GM19452 (cell line): ENCODE measurements around the gene TRPV6.

Source experiments
- ATAC-seq: cut with Tn5 transposase; IDR thresholded peaks from one replicate; pipeline ENCODE4 v1.9.1; 2021; ENCODE audit not compliant: unreplicated experiment

Gene TRPV6

DNA sequence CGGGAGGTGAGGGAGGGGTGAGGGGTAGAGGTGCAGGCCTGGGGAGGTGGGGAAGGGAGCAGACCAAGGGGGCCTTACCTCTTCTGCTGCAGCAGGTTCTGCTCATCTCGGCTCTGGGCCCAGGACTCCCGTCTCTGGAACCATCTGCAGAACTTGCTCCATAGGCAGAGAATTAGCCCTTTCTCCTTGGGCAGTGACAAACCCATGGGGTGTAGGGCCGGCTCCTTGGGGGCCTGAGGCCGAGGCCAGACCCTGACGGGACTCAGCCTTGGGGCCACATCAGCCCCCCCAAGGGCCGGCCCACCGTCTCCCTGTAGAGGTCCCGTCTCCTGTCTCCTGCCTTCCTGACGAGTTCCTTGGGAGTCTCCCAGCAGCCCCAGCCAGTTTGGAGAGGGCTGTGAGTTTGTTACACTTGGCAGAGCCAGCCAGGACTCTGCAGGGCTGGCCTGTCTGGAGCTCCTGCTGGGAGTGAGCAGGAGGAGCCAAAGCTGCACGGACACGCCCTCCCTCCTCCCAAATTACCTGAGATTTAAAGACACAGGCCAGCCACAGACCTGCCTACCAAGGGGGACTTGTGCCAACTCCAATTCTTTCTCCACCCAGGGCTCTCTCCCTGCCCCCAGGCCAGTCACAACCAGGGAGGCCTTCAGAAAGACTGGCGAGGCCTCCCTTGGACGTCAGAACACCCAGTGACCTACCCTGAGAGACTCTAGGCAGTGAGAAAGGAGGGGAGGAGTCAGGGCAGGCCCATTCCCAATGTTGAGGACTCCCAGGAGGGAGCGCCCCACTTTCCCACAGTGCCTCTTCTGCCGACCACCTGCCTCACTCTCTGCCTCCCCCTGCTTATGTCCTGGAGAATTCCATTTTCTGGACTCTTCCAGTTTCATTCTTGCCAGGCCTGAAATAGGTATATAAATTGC lies at the start of gene TRPV6:
TRPV6 (minus strand) TSS at position 435 of the 920 bp plus-strand sequence.
- ATAC-seq = no peak

DNA sequence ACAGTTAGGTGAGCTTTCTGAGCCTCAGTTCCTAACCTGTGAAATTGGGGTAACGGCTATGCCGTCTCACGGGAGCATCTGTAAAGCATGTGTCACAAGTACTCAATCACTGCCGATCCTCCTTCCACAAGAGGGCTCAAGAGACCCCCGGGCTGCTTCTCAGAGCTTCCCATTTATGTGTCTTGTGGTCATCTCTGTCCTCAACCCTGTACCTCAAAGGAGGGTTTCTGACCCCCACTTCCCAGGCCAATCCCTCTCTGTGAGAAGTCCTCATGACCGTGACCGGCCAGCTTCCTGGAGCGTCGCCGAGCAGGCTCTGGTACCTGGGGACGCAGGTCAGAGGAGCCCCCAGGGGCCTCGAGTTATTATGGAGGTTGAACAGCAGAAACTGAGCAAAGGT lies 48.5 kb upstream of the TRPV6 start:
- ATAC-seq = no peak

DNA sequence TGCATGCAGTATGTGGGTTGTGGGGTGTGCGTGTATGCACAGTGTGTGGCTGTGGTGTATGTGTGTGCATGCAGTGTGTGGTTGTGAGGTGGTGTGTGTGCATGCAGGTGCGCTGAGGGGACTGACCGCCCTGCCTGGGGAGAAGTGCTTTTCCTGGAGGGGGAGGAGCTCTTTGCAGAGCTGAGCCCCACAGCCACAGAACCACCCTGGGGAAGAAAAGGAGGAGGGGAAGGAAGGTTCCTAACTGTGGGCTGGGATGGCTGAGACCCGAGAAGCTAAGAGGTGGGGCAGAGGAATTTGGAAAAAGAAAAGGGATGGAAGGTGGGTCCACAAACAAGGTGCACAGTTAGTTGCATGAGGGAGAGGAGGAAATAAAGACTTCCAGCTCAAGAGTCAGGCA lies 48.1 kb upstream of the TRPV6 start, which contains the start of gene TRPV5:
TRPV5 (minus strand) TSS at position 123 of the 400 bp plus-strand sequence. CDS start 287 bp downstream, outside the sequence.
- ATAC-seq = no peak

DNA sequence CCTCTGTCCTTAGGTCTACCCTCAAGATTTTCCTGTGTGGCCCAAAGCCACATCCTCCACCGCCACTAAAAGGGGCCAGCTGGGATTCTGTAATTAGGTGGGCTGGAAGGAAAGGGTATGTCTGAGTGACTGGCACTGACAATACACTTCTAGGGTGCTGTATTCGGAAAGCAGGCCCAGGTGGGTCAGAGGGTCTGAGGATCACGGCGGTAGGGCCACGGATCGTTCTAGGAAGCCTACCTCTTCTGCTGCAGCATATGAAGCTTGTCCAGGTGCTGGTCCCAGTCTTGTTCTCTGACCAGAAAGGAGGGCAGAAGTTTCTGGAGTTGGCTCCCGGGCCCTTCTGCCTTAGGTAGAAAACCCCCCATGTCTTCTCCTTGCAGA lies 47.5 kb upstream of the TRPV6 start:
- ATAC-seq = no peak

DNA sequence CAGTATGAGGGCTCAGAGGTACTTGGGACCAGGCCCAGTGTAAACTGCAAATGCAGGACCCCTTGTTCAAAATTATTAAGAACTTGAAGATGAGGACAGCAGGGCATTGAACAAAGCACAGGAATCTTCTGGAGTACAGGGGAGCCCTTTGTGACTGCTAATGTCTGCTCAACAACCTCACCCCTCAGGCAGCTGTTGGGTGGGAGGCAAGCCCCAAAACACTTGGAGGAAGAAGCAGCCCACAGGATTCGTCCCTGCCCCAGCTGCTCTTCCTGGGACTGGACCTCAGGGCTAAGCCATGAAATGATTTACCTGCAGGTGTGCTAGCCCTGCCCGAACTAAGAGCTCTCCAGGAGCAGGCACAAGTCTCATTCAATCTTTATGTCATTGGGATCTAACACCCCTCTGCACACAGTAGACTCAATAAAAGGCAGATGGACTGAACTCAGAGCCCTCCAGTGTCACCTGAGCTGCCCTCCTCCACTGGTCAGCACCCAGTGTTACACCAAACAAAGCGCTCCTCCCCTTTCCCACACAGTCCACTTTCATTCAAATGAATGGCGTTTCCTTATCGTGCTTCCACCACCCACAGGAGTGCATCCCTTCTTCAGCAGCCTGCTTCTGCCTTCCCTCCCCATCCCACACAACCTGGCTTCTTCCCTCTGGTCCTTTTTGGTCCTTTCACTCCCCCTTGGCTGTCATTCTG lies 47.0 kb upstream of the TRPV6 start:
- ATAC-seq = no peak

DNA sequence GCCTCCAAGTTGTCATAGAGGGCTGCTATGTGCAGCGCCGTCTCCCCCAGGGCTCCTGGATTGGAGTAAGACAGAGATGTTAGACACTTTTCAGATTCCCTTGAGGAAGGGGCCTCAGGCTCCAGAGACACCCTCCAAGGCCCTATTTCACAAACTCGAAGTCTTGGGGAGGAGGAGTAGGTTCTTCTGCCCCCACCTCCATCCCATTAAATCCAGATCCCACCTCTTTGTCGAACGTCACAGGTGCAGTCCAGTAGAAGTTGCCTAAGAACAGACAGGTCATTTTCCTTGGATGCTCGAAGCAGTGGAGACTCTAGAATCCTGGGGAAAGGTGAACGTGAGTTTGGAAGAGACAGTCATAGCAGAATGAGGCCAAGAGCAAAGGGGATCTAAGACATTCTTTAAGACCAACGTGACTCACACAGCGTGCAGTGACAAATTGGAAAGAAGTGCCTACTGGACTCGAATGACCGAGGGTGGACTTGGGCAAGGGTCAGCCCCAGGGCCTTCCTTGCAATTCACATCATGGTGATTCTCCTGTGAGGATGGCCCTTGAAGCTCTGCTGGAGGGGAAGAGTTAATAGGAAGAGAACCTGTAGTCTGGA lies 44.7 kb upstream of the TRPV6 start:
- no peak for ATAC-seq

DNA sequence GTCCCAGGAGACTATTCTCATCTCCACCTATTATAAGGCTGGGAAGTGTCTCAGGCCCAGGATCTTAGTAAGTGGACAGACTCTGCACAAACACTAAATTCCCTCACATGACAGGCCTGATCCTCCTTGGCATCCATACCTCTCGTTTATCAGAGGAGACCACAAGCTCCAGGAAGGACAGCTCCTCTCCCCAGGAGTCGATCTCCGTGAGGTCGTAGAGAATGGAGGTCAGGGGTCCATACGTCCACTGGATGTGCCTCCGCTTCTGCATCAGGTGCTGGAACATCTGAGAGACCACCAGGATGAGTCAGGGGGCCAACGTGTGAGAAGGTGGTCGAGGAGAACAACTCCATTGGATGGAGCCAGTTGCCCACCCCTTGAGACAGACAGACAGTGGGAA lies 42.4 kb upstream of the TRPV6 start:
- no peak for ATAC-seq

DNA sequence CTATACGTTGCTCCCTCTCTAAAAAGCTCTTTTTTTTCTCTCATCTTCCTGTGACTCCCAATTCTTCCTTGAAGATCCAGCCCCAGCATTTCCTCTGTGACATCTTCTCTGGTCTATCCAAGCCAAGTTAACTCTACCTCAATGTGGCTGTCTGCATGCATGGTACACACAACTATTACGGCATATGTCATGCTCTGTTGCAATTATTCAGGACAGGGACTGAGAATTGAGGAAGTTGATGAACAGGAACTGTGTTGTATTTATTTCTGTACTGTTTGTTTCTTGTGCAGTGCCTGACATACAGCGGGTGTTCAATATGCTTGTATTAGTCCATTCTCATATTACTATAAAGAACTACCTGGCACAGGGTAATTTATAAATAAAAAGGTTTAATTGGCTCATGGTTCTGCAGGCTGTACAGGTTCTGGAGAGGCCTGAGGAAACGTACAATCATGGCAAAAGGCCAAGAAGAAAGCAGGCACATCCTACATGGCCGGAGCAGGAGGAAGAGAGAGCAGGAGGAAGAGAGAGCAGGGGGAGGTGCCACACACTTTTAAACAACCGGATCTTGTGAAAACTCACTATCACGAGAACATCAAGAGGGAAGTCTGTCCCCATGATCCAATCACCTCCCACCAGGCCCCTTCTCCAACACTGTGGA lies 41.7 kb upstream of the TRPV6 start:
- ATAC-seq = no peak

DNA sequence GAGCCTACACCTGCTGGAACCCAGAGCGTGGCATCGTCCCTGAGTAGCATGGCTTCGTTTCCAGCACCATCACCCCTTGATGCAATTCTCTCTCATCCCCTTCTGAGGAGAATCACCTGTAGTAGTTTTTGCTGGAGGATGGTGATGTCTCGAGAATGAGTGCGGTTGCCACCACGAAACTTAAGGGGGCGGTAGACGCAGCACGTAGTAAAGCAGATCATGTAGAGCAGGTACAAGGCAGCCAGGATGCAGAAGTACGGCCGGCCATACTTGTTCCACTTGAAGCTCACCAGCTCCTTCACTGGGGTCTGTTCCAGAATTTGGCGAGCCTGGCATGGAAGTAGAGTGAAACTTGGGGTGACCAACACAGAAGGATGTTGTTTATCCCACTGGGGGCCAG lies 39.9 kb upstream of the TRPV6 start:
- ATAC-seq = no peak

DNA sequence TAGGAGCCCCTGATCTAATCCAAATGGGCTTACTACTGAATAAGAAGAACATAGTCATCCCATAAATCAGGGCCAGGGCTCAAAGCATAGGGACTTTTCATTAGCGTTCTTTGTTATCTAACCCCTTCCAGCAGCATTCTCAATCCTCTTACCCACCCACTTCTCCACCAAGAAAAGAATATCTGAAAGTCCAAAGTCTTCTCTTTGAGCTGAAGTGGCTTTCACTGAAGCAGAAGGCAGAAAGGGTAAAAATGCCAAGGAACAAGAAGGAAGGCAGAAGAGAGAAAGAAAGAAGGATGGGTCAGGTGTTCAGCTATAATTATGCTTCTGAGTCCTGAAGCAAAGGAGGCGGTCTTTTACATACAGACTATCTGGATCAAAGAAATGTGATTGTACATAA lies 37.8 kb upstream of the TRPV6 start:
- ATAC-seq = no peak

DNA sequence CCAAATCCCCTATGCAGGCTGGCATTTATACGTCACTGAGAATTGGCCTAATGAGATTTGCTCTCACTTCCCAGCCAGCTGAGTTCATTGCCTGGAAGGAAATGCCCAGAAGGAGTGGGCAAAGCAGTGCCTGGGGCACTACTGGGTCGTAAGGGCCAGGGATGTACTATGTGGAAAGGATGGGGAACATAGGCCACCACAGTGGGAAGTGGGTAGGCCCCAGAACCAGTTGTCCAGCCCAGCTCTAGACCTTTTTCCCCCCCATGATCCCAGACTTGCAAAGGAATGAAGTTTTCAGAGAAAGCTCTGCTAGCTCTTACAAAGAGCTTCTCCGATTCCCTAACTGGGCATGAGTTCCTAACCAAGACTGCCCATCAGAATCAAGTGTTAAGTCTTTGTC lies 34.1 kb upstream of the TRPV6 start:
- ATAC-seq = no peak

DNA sequence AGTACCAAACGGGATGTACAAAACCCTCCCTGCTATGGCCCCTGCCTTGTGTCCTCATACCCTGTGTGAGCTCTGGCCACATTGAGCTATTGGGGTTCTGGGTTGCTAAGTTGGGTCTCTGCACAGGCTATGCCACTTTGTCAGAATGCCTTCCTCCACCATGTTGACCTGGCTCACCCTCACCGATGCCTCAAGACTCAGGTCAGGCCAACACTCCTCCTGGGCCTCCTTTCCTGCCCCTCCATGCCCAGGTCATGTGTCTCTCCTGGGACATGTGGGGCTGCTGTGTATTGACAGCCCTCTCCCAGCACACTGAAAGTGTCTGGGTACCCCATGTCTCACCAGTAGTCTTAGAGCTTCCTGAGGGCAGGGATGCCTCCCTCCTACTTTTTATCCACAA lies 33.4 kb upstream of the TRPV6 start:
- ATAC-seq = no peak

DNA sequence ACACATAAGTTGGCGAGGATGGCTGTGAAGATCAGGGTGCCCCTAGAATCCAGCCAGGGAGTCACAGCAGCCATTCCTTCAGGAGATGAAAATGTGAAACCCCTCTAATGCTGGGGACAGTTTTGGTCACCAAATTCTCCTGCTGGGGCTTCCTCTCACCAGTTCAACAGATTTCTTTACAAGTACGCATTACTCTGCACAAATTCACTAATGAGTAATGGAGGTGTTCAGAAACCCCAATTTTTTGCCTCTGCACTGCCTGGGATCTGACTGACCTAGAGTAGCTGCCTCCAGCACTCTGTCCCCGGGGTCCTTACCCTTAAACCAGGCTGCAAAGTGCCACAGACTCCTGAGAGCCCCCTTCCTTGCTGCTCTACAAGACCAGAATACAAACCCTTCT lies 31.9 kb upstream of the TRPV6 start:
- no peak for ATAC-seq

DNA sequence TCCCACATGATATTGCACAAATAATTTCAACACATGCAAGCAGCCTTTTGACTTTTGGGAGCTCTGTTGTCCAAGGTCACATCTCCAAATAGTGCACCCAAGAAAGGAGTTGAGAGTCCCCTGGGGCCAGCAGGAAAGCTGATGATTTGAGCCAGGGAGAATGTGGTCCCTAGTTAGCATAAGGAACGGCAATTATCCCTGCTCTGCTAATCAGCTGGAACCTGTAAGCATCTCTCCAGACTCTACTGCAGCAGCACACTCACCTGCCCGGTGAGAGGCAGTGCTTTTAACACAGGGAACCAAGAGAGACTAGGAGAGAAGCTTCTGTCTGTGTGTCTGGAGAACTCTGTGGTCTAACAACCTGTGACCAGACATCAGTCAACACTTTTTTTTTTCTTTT lies 31.0 kb upstream of the TRPV6 start:
- ATAC-seq = no peak

DNA sequence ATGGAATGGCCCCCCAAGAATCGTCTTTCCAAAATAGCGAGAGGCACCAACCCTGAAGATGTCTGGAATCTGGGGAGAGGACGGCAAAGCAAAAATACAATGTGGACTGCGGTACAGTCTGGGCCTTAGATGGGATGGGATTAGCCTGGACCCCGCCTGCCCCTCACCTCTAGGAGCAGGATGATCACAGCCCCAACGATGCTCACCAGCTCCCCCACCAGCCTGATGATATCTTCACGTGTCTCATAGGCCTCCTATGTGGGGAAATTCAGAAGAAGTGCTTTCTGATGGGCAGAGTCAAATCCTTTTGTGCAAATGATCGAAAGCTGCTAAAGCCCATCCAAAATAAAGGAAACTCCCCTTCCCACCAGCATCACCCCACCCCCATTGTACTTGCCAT lies 29.8 kb upstream of the TRPV6 start:
- ATAC-seq = no peak

DNA sequence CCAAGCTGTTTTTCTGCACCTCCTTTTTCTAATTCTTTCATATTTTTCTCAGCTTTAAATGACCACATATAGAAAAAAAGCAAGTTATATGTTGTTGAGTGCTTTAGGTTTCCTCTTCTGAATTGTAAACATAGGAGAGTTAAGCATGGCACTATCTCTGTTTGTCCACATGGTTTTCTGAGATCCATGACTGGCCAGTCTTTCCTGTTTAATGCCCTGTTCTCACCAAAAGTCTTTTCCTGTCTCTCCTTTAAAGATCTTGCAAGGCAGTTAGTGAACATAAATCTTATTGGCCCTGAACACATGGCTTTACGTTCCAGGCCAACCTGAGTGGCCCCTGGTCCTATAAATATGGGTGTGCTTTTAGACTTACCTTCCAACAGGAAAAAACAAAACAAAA lies 28.6 kb upstream of the TRPV6 start:
- ATAC-seq = no peak

DNA sequence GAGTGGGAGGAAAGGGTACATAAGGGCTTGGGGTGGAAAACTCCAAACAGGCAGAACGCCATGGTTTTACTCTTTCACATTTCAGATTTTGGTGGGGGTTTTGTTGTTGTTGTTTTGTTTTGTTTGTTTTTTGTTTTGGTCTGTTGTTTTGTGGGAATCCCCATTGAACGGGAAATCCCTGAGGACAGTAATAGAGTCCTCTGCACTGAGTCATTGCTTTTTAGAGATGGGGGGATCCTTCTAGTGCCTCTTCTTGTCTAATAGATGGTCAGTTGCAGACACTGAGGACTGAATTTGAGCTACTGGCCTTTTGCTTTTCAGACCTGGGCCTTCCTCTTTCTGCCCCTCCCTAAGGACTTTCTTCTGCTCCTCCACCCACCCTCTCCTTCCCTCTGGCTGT lies 28.0 kb upstream of the TRPV6 start:
- ATAC-seq = no peak

DNA sequence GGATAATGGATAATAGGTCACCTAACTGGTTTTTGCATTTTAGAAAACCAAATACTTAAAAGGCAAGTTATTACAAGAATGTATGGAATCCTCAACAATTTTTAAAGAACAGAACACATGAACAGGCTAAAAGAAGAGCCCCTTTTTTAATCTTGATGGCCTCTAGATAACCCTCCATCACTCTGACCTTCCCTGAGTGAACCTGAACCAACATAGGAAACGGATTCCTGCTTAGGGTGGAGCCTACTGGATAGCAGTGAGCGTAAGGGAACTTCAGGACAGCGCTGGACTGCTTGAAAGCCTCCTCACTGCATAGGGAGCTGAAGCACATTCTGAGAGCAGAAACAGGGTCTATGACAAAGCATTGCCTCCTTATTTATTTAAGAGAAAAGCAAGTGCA lies 27.5 kb upstream of the TRPV6 start:
- no peak for ATAC-seq

DNA sequence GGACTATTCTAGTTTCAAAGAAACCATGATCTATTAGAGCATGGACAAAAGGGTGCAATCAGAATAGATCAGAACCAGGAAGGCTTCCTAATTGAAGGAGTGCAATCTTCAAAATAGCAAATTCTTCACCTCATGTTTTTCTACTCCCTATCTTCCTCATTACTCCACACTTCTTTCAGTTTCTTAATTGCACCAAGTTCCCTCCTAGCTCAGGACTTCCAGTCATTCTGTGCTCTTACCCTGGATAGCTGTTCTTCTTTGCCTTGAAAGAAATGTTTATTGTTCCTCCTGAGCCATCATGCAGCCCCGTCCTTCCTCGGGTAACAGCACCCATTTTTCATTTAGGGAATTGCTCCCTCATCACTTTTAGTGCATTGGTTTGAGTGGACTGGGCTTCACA lies 24.9 kb upstream of the TRPV6 start:
- ATAC-seq = no peak

DNA sequence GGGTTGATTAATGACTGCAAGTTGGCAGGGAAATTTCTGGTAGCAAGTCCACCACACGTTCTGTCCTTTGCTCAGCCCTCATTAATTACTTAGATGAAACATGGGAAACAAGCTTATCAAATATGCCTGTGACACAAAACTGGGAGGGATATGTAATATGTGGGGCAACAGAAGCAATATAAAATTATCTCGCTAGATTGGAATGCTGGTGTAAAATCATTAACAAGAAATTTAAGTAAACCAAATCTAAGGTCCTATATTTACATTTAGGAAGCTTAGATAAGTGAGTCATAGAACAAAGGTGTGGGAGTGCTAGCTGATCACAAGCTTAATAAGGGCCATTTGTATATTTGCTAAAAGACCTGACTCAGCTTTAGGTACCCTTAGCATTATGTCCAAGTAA lies 24.5 kb upstream of the TRPV6 start:
- ATAC-seq = no peak
